SK-N-SH treated with all-trans-retinoic acid at 6 μM for 48 hours (cell line): Measurements from ENCODE around the gene BMF.
A peak's percentile ranks its signal among the peaks of the same experiment; 100 is the strongest.

Experiments used
- ATAC-seq: fragments of 200-7000 bp; cut with Tn5 transposase; 3 replicates; pipeline ENCODE4 v1.9.1; 2020; ENCODE audit warnings: mild to moderate bottlenecking, moderate library complexity
- ARNTL ChIP-seq: fragments of 450-650 bp; formaldehyde crosslinking; IDR thresholded peaks from 2 replicates; pipeline ENCODE4 v1.5.0; 2020; ENCODE audit warnings: low read depth, mild to moderate bottlenecking, moderate library complexity, borderline replicate concordance
- BACH2 ChIP-seq: fragments of 250-450 bp; sonication (Bioruptor Pico); IDR thresholded peaks from 2 replicates; pipeline ENCODE4 v1.9.0; 2021; ENCODE audit warnings: mild to moderate bottlenecking, borderline replicate concordance
- CSDC2 ChIP-seq: fragments of 250-450 bp; sonication (Bioruptor Pico); IDR thresholded peaks from 2 replicates; pipeline ENCODE4 v1.5.0; 2020; ENCODE audit warnings: mild to moderate bottlenecking, moderate library complexity
- ESRRG ChIP-seq: fragments of 250-450 bp; sonication (Bioruptor Pico); IDR thresholded peaks from 2 replicates; pipeline ENCODE4 v1.6.1; 2021; ENCODE audit warnings: mild to moderate bottlenecking
- GLIS3 ChIP-seq: fragments of 250-450 bp; sonication (Bioruptor Pico); IDR thresholded peaks from 2 replicates; pipeline ENCODE4 v1.5.0; 2020; ENCODE audit warnings: mild to moderate bottlenecking, moderate library complexity
- ISL1 ChIP-seq: fragments of 250-450 bp; sonication (Bioruptor Pico); IDR thresholded peaks from 2 replicates; pipeline ENCODE4 v2.1.2; 2022; ENCODE audit warnings: mild to moderate bottlenecking, moderate library complexity
- OSR1 ChIP-seq: fragments of 250-450 bp; sonication (Bioruptor Pico); IDR thresholded peaks from 2 replicates; pipeline ENCODE4 v1.8.0; 2022; ENCODE audit warnings: moderate library complexity, mild to moderate bottlenecking, inconsistent platforms
- PPARA ChIP-seq: fragments of 250-450 bp; sonication (Bioruptor Pico); IDR thresholded peaks from 2 replicates; pipeline ENCODE4 v1.5.0; 2020; ENCODE audit warnings: mild to moderate bottlenecking, borderline replicate concordance
- RARB ChIP-seq: fragments of 250-450 bp; sonication (Bioruptor Pico); IDR thresholded peaks from 2 replicates; pipeline ENCODE4 v1.8.0; 2021; ENCODE audit warnings: mild to moderate bottlenecking, moderate library complexity
- SNAI2 ChIP-seq: fragments of 250-450 bp; sonication (Bioruptor Pico); IDR thresholded peaks from 2 replicates; pipeline ENCODE4 v1.5.0; 2020; ENCODE audit warnings: mild to moderate bottlenecking, moderate library complexity
- TCF4 ChIP-seq: fragments of 250-450 bp; sonication (Bioruptor Pico); IDR thresholded peaks from 2 replicates; pipeline ENCODE4 v1.8.0; 2021; ENCODE audit warnings: mild to moderate bottlenecking, moderate library complexity, borderline replicate concordance
- TOX ChIP-seq: fragments of 250-450 bp; sonication (Bioruptor Pico); IDR thresholded peaks from 2 replicates; pipeline ENCODE4 v1.8.0; 2021; ENCODE audit warnings: mild to moderate bottlenecking, moderate library complexity, borderline replicate concordance
- ZC3H10 ChIP-seq: fragments of 250-450 bp; sonication (Bioruptor Pico); IDR thresholded peaks from 2 replicates; pipeline ENCODE4 v1.5.1; 2021; ENCODE audit warnings: mild to moderate bottlenecking, moderate library complexity
- ZFP3 ChIP-seq: fragments of 250-450 bp; sonication (Bioruptor Pico); IDR thresholded peaks from 2 replicates; pipeline ENCODE4 v1.5.0; 2020; ENCODE audit warnings: mild to moderate bottlenecking, moderate library complexity
- ZFP30 ChIP-seq: fragments of 450-650 bp; formaldehyde crosslinking; IDR thresholded peaks from 2 replicates; pipeline ENCODE4 v1.5.0; 2022; ENCODE audit warnings: mild to moderate bottlenecking, moderate library complexity
- ZNF565 ChIP-seq: fragments of 450-650 bp; formaldehyde crosslinking; conservative IDR thresholded peaks from 2 replicates; pipeline ENCODE4 v1.5.0; 2020; ENCODE audit warnings: low read depth, mild to moderate bottlenecking, moderate library complexity
- ZNF70 ChIP-seq: fragments of 450-650 bp; formaldehyde crosslinking; IDR thresholded peaks from 2 replicates; pipeline ENCODE4 v1.5.0; 2020; ENCODE audit warnings: mild to moderate bottlenecking, moderate library complexity
- ZNF8 ChIP-seq: fragments of 450-650 bp; formaldehyde crosslinking; IDR thresholded peaks from 2 replicates; pipeline ENCODE4 v1.5.0; 2020; ENCODE audit warnings: mild to moderate bottlenecking, moderate library complexity
- TF ChIP-seq, protein P1 (sequence below): fragments of 250-450 bp; sonication (Bioruptor Pico); IDR thresholded peaks from 2 replicates; pipeline ENCODE4 v1.5.1; 2020; ENCODE audit warnings: low read depth, mild to moderate bottlenecking, moderate library complexity
- TF ChIP-seq, protein P2 (sequence below): fragments of 250-450 bp; sonication (Bioruptor Pico); IDR thresholded peaks from 2 replicates; pipeline ENCODE4 v1.5.1; 2021; ENCODE audit warnings: mild to moderate bottlenecking, moderate library complexity
- TF ChIP-seq, protein P3 (sequence below): fragments of 250-450 bp; sonication (Bioruptor Pico); IDR thresholded peaks from 2 replicates; pipeline ENCODE4 v1.8.0; 2020; ENCODE audit warnings: mild to moderate bottlenecking, moderate library complexity, borderline replicate concordance
- TF ChIP-seq, protein P4 (sequence below): fragments of 250-450 bp; sonication (Bioruptor Pico); IDR thresholded peaks from 2 replicates; pipeline ENCODE4 v1.5.0; 2020; ENCODE audit warnings: mild to moderate bottlenecking, moderate library complexity
- TF ChIP-seq, protein P5 (sequence below): fragments of 250-450 bp; sonication (Bioruptor Pico); IDR thresholded peaks from 2 replicates; pipeline ENCODE4 v1.8.0; 2021; ENCODE audit warnings: low read depth, mild to moderate bottlenecking, moderate library complexity, borderline replicate concordance

BMF gene

DNA sequence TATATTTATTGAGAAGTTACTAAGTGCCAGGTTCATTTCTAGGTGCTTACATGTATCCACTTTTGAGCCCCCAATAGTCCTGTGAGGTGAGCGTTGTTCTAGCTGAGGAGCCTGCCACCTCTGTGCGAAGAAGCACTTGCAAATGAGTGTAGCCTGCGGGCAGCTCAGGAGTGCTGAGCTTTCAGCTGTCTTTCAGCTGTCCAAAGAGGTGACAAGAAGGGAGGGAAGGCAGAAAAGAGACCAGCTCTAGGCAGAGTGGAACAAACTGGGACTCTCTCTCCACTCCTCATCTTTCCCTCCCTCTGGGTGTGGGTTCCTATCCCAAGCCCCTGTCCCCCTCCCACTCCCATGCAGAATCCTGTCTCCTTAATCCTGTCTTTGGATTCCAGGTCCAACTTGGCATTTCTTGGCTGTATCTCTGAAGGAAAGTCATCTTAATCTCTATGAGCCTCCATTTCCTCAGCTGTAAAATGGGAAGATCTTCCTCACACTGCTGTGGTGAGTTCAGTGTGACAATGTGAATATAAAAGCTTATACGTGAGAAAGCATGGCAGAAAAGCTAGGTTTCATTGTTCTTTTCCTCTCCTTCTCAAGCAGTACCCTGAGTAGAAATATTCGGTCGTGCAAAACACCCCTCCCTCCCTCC, 63.0 kb downstream of the BMF start:
- peak; percentile 11 for ATAC-seq
- no peak for TF ChIP-seq OSR1 (CRISPR knock-in tag)
- TF ChIP-seq CSDC2 = no peak
- TF ChIP-seq, protein P1, sequence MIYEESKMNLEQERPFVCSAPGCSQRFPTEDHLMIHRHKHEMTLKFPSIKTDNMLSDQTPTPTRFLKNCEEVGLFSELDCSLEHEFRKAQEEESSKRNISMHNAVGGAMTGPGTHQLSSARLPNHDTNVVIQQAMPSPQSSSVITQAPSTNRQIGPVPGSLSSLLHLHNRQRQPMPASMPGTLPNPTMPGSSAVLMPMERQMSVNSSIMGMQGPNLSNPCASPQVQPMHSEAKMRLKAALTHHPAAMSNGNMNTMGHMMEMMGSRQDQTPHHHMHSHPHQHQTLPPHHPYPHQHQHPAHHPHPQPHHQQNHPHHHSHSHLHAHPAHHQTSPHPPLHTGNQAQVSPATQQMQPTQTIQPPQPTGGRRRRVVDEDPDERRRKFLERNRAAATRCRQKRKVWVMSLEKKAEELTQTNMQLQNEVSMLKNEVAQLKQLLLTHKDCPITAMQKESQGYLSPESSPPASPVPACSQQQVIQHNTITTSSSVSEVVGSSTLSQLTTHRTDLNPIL (CRISPR knock-in tag) = no peak
- no peak for TF ChIP-seq ARNTL (CRISPR knock-in tag)
- TF ChIP-seq, protein P2, sequence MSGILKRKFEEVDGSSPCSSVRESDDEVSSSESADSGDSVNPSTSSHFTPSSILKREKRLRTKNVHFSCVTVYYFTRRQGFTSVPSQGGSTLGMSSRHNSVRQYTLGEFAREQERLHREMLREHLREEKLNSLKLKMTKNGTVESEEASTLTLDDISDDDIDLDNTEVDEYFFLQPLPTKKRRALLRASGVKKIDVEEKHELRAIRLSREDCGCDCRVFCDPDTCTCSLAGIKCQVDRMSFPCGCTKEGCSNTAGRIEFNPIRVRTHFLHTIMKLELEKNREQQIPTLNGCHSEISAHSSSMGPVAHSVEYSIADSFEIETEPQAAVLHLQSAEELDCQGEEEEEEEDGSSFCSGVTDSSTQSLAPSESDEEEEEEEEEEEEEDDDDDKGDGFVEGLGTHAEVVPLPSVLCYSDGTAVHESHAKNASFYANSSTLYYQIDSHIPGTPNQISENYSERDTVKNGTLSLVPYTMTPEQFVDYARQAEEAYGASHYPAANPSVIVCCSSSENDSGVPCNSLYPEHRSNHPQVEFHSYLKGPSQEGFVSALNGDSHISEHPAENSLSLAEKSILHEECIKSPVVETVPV (CRISPR knock-in tag) = no peak
- no peak for TF ChIP-seq ZFP30
- no peak for TF ChIP-seq GLIS3 (CRISPR knock-in tag)
- TF ChIP-seq PPARA (CRISPR knock-in tag) = no peak
- TF ChIP-seq, protein P3, sequence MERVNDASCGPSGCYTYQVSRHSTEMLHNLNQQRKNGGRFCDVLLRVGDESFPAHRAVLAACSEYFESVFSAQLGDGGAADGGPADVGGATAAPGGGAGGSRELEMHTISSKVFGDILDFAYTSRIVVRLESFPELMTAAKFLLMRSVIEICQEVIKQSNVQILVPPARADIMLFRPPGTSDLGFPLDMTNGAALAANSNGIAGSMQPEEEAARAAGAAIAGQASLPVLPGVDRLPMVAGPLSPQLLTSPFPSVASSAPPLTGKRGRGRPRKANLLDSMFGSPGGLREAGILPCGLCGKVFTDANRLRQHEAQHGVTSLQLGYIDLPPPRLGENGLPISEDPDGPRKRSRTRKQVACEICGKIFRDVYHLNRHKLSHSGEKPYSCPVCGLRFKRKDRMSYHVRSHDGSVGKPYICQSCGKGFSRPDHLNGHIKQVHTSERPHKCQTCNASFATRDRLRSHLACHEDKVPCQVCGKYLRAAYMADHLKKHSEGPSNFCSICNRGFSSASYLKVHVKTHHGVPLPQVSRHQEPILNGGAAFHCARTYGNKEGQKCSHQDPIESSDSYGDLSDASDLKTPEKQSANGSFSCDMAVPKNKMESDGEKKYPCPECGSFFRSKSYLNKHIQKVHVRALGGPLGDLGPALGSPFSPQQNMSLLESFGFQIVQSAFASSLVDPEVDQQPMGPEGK (CRISPR knock-in tag) = no peak
- no peak for TF ChIP-seq TOX (CRISPR knock-in tag)
- TF ChIP-seq ZFP3 = no peak
- TF ChIP-seq BACH2 (CRISPR knock-in tag) = no peak
- TF ChIP-seq ISL1 = no peak
- no peak for TF ChIP-seq ESRRG (CRISPR knock-in tag)
- TF ChIP-seq, protein P4, sequence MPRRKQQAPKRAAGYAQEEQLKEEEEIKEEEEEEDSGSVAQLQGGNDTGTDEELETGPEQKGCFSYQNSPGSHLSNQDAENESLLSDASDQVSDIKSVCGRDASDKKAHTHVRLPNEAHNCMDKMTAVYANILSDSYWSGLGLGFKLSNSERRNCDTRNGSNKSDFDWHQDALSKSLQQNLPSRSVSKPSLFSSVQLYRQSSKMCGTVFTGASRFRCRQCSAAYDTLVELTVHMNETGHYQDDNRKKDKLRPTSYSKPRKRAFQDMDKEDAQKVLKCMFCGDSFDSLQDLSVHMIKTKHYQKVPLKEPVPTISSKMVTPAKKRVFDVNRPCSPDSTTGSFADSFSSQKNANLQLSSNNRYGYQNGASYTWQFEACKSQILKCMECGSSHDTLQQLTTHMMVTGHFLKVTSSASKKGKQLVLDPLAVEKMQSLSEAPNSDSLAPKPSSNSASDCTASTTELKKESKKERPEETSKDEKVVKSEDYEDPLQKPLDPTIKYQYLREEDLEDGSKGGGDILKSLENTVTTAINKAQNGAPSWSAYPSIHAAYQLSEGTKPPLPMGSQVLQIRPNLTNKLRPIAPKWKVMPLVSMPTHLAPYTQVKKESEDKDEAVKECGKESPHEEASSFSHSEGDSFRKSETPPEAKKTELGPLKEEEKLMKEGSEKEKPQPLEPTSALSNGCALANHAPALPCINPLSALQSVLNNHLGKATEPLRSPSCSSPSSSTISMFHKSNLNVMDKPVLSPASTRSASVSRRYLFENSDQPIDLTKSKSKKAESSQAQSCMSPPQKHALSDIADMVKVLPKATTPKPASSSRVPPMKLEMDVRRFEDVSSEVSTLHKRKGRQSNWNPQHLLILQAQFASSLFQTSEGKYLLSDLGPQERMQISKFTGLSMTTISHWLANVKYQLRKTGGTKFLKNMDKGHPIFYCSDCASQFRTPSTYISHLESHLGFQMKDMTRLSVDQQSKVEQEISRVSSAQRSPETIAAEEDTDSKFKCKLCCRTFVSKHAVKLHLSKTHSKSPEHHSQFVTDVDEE (CRISPR knock-in tag) = no peak
- TF ChIP-seq TCF4 (CRISPR knock-in tag) = no peak
- no peak for TF ChIP-seq SNAI2 (CRISPR knock-in tag)
- TF ChIP-seq RARB (CRISPR knock-in tag) = no peak
- TF ChIP-seq ZNF565 (CRISPR knock-in tag) = no peak
- TF ChIP-seq ZC3H10 = no peak

DNA sequence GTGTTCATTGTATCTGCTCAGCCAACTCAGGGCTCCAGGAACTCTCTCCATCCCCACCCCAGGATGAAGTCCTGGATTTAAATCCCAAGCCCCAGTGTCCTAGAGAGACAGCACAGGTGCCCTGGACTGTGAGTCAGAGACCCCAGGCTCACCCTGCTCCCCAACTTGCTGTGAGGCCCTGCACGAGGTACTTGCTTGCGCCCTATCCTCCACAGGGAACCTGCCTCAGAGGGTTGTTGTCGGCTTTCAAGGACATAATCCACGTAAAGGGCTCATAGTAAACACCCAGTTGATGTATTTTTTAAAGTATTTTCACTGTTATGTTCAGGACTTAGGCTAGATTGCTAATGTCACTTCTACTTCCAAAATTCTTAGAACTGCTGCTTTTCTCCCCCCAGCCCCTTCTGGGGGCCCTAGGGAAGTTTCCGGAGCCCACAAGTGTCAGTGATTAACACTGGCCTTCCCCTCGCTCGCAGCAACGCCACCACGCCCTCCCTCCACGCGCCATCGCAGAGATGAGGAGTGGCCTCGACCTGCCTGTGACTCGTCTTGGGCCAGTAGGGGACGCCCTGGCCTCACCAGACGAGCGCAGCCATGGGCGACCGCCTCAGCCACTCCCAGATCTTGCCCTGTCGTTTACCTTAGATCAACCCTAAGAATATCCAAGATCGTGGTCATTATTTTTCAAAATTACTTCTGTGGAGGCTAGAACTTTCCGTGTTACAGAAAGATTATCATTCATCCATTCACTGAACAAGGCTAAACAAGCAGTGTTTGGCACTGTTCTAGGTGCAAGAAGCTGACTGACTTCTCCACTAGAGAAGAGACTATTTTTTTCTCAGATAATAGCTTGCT, 63.7 kb downstream of the BMF start:
- peak; percentile 99 for ATAC-seq
- TF ChIP-seq ZNF8 (CRISPR knock-in tag) (no peak), ZC3H10 (no peak), GLIS3 (CRISPR knock-in tag) (no peak), ESRRG (CRISPR knock-in tag) (no peak), PPARA (CRISPR knock-in tag) (no peak), ZNF70 (CRISPR knock-in tag) (no peak), ARNTL (CRISPR knock-in tag) (no peak), ZNF565 (CRISPR knock-in tag) (no peak)
- TF ChIP-seq, protein P5, sequence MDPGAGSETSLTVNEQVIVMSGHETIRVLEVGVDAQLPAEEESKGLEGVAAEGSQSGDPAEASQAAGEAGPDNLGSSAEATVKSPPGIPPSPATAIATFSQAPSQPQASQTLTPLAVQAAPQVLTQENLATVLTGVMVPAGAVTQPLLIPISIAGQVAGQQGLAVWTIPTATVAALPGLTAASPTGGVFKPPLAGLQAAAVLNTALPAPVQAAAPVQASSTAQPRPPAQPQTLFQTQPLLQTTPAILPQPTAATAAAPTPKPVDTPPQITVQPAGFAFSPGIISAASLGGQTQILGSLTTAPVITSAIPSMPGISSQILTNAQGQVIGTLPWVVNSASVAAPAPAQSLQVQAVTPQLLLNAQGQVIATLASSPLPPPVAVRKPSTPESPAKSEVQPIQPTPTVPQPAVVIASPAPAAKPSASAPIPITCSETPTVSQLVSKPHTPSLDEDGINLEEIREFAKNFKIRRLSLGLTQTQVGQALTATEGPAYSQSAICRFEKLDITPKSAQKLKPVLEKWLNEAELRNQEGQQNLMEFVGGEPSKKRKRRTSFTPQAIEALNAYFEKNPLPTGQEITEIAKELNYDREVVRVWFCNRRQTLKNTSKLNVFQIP (CRISPR knock-in tag) = no peak
